Suprapubic skin (tissue), 3 donors: ENCODE data around the gene AFAP1L2.

Experiments used
- CTCF ChIP-seq, 2 donors: fragments of 200-600 bp in 1 of 2; fragments of 450-650 bp in 1 of 2; sonication (generic) in 1 of 2; IDR thresholded peaks; one replicate each; pipeline ENCODE4 v1.5.1; 2016 to 2019; ENCODE audit warnings: antibody characterized with exemption in 2 of 2, mild to moderate bottlenecking in 1 of 2, moderate library complexity in 1 of 2
- POLR2A ChIP-seq, 2 donors: fragments of 450-650 bp; IDR thresholded peaks; one replicate each; pipeline ENCODE4 v1.6.1; 2017; ENCODE audit warnings: antibody characterized with exemption in 2 of 2, mild to moderate bottlenecking in 2 of 2, moderate library complexity in 2 of 2

- TF ChIP-seq CTCF (IDR thresholded peaks at IDR 0.05) (no peak), POLR2A (IDR thresholded peaks at IDR 0.05) (no peak)
Observed at GRCh38 chr10:114373631-114374030, 30.7 kb downstream of the AFAP1L2 start.
